Gastrocnemius medialis (tissue), 4 donors: Measurements from ENCODE around the gene SIRPA.

Experiments used
- CTCF ChIP-seq, 5 experiments: fragments of 450-650 bp in 3 of 5; fragments of 200-600 bp in 2 of 5; sonication (generic) in 2 of 5; IDR thresholded peaks in 4 of 5; conservative IDR thresholded peaks in 1 of 5; 1 replicate in 4 of 5; 2 replicates in 1 of 5; pipeline ENCODE4 v1.5.1; 2016 to 2019; ENCODE audit warnings: antibody characterized with exemption in 5 of 5, mild to moderate bottlenecking in 3 of 5, moderate library complexity in 3 of 5
- POLR2A ChIP-seq, 2 donors: fragments of 450-650 bp; IDR thresholded peaks; one replicate each; pipeline ENCODE4 v1.6.1; 2017; ENCODE audit warnings: antibody characterized with exemption in 2 of 2, mild to moderate bottlenecking in 2 of 2, moderate library complexity in 2 of 2

GRCh38 chr20:1848373-1848772 lies 46.8 kb upstream of the SIRPA start:
- TF ChIP-seq CTCF (IDR thresholded peaks at IDR 0.05 in 4 of 5, conservative IDR thresholded peaks at IDR 0.05 in 1 of 5) = no peak
- no peak for TF ChIP-seq POLR2A (IDR thresholded peaks at IDR 0.05)
